ENCODE results near the gene DLG1.
A peak's percentile ranks its signal among the peaks of the same experiment; 100 is the strongest.

DLG1 gene

GRCh38 chr3:197171481-197172067, 126.8 kb downstream of the DLG1 start:
- no peak for DNase-seq (ENCODE audit: low spot score)

- DNase-seq (ENCODE audit: low spot score): no peak
Observed at GRCh38 chr3:197169028-197169427, 129.4 kb downstream of the DLG1 start.

- no peak for DNase-seq (ENCODE audit: low spot score)
Observed at GRCh38 chr3:197168606-197169005, 129.8 kb downstream of the DLG1 start.

GRCh38 chr3:197168063-197168462, 130.3 kb downstream of the DLG1 start:
- DNase-seq (ENCODE audit: low spot score): no peak

- DNase-seq (ENCODE audit: low spot score): no peak
Observed at GRCh38 chr3:197167549-197167948, 130.9 kb downstream of the DLG1 start.

GRCh38 chr3:197165890-197166289, 132.5 kb downstream of the DLG1 start:
- no peak for DNase-seq (ENCODE audit: low spot score)

- DNase-seq (ENCODE audit: low spot score): no peak
Observed at GRCh38 chr3:197155046-197155445, 143.4 kb downstream of the DLG1 start.

- peak; percentile 49 for DNase-seq (ENCODE audit: low spot score)
Observed at GRCh38 chr3:197151580-197151979, 146.8 kb downstream of the DLG1 start.

- DNase-seq (ENCODE audit: low spot score): no peak
Observed at GRCh38 chr3:197149528-197149927, 148.9 kb downstream of the DLG1 start.

- DNase-seq (ENCODE audit: low spot score): no peak
Observed at GRCh38 chr3:197144188-197144587, 154.2 kb downstream of the DLG1 start.

GRCh38 chr3:197139586-197139985, 158.8 kb downstream of the DLG1 start:
- DNase-seq (ENCODE audit: low spot score): no peak

GRCh38 chr3:197137751-197138150, 160.7 kb downstream of the DLG1 start:
- DNase-seq (ENCODE audit: low spot score): peak; percentile 56

GRCh38 chr3:197136744-197137143, 161.7 kb downstream of the DLG1 start:
- no peak for DNase-seq (ENCODE audit: low spot score)

- DNase-seq (ENCODE audit: low spot score): no peak
Observed at GRCh38 chr3:197135212-197135611, 163.2 kb downstream of the DLG1 start.

- DNase-seq (ENCODE audit: low spot score): no peak
Observed at GRCh38 chr3:197132916-197133530, 165.4 kb downstream of the DLG1 start.

- no peak for DNase-seq (ENCODE audit: low spot score)
Observed at GRCh38 chr3:197125636-197126035, 172.8 kb downstream of the DLG1 start.

GRCh38 chr3:197124713-197125112, 173.7 kb downstream of the DLG1 start:
- DNase-seq (ENCODE audit: low spot score): no peak

- DNase-seq (ENCODE audit: low spot score): no peak
Observed at GRCh38 chr3:197122394-197122793, 176.0 kb downstream of the DLG1 start.

- no peak for DNase-seq (ENCODE audit: low spot score)
Observed at GRCh38 chr3:197117114-197117513, 181.3 kb downstream of the DLG1 start.

- DNase-seq (ENCODE audit: low spot score): no peak
Observed at GRCh38 chr3:197114007-197114406, 184.4 kb downstream of the DLG1 start.

- DNase-seq (ENCODE audit: low spot score): no peak
Observed at GRCh38 chr3:197111685-197112084, 186.7 kb downstream of the DLG1 start.

- no peak for DNase-seq (ENCODE audit: low spot score)
Observed at GRCh38 chr3:197105786-197106185, 192.6 kb downstream of the DLG1 start.

GRCh38 chr3:197104738-197105137, 193.7 kb downstream of the DLG1 start:
- DNase-seq (ENCODE audit: low spot score): no peak

- DNase-seq (ENCODE audit: low spot score): no peak
Observed at GRCh38 chr3:197103766-197104165, 194.6 kb downstream of the DLG1 start.
